Muscle of leg (tissue), 11 donors: ENCODE data around the gene BRIP1. TPM values are rescaled to one million over a fixed set of nuclear protein-coding genes. Genes with fewer than 3 reads are reported as not detected.

ENCODE experiments used
- DNase-seq: peaks from one replicate; pipeline ENCODE4 v3.0.0; 2013
- H3K27ac ChIP-seq: one replicate; pipeline ENCODE4 v1.5.1; 2013; ENCODE audit warnings: mild to moderate bottlenecking, low read length, control low read depth
- H3K27me3 ChIP-seq: one replicate; pipeline ENCODE4 v1.6.1; 2013; ENCODE audit warnings: low read length; ENCODE audit not compliant: control insufficient read depth, insufficient read depth
- H3K36me3 ChIP-seq: one replicate; pipeline ENCODE4 v1.6.1; 2013; ENCODE audit warnings: low read length; ENCODE audit not compliant: control insufficient read depth, insufficient read depth
- H3K4me1 ChIP-seq: one replicate; pipeline ENCODE4 v1.6.1; 2013; ENCODE audit warnings: low read length; ENCODE audit not compliant: control insufficient read depth, insufficient read depth
- H3K4me3 ChIP-seq: one replicate; pipeline ENCODE4 v1.5.1; 2013; ENCODE audit warnings: low read length, control low read depth
- H3K9me3 ChIP-seq: replicated peaks from 2 replicates; pipeline ENCODE4 v1.6.1; 2013; ENCODE audit warnings: low read depth, low read length; ENCODE audit not compliant: control insufficient read depth
- WGBS: methylation state at CpG from one replicate; pipeline ENCODE4 v1.1.5; 2013; ENCODE audit warnings: missing lambda C conversion rate; ENCODE audit not compliant: insufficient coverage; 5-methylcytosine and 5-hydroxymethylcytosine counted together
- polyA plus RNA-seq, 8 donors: library from polyadenylated mRNA; unstranded; fragments of 120-200 nt; gene quantifications; one replicate each; pipeline versions ENCODE4 v1.2.1 to v1.2.3, GENCODE V29; 2013; ENCODE audit warnings: inconsistent platforms in 1 of 8, low replicate concordance in 1 of 8; ENCODE audit not compliant: insufficient read length in 8 of 8, insufficient read depth in 1 of 8
- total RNA-seq: library from RNA; stranded (reverse); fragments of 120-200 nt; gene quantifications from one replicate; pipeline ENCODE4 v1.2.4, GENCODE V29; 2013

Gene BRIP1
- total and polyA plus RNA-seq, 9 donors = 3.0 to 7.3 (median 4.6) TPM

GRCh38 chr17:61715348-61715747 is 148.0 kb downstream of the BRIP1 start:
- no peak overlapping the region for H3K4me3 ChIP-seq
- H3K4me1 ChIP-seq = no peaks in the 10 kb centered on the region
- no CpG with 5 or more reads among the region's 1 CpG for WGBS
- no peak overlapping the region for H3K27ac ChIP-seq
- no peak for DNase-seq
- H3K27me3 ChIP-seq = no peaks in the 10 kb centered on the region
- peaks cover 12% of the 10 kb centered on the region for H3K9me3 ChIP-seq
- no peaks in the 10 kb centered on the region for H3K36me3 ChIP-seq

- no peaks in the 10 kb centered on the region for H3K36me3 ChIP-seq
- DNase-seq = no peak
- no CpG with 5 or more reads among the region's 2 CpGs for WGBS
- peaks cover 12% of the 10 kb centered on the region for H3K9me3 ChIP-seq
- no peak overlapping the region for H3K4me3 ChIP-seq
- H3K4me1 ChIP-seq = no peaks in the 10 kb centered on the region
- no peak overlapping the region for H3K27ac ChIP-seq
- H3K27me3 ChIP-seq = no peaks in the 10 kb centered on the region
Measured at GRCh38 chr17:61714300-61714699, 149.0 kb downstream of the BRIP1 start.

- no peak overlapping the region for H3K27ac ChIP-seq
- WGBS = no CpG with 5 or more reads among the region's 1 CpG
- no peaks in the 10 kb centered on the region for H3K36me3 ChIP-seq
- H3K27me3 ChIP-seq = no peaks in the 10 kb centered on the region
- no peak for DNase-seq
- H3K9me3 ChIP-seq = peaks cover 7% of the 10 kb centered on the region
- H3K4me1 ChIP-seq = no peaks in the 10 kb centered on the region
- no peak overlapping the region for H3K4me3 ChIP-seq
Measured at GRCh38 chr17:61713035-61713434, 150.3 kb downstream of the BRIP1 start.

- Histone ChIP-seq H3K27me3 (no peaks in the 10 kb centered on the region), H3K9me3 (no peaks in the 10 kb centered on the region), H3K4me3 (no peak overlapping the region), H3K27ac (no peak overlapping the region), H3K4me1 (no peaks in the 10 kb centered on the region), H3K36me3 (no peaks in the 10 kb centered on the region)
- WGBS = 80% methylated on average over 1 of the region's 4 CpGs
- no peak for DNase-seq
Measured at GRCh38 chr17:61710546-61710945, 152.8 kb downstream of the BRIP1 start.

- no CpG with 5 or more reads among the region's 1 CpG for WGBS
- H3K27me3 ChIP-seq = no peaks in the 10 kb centered on the region
- no peak overlapping the region for H3K27ac ChIP-seq
- H3K4me3 ChIP-seq = no peak overlapping the region
- no peaks in the 10 kb centered on the region for H3K9me3 ChIP-seq
- H3K4me1 ChIP-seq = no peaks in the 10 kb centered on the region
- no peaks in the 10 kb centered on the region for H3K36me3 ChIP-seq
- no peak for DNase-seq
Measured at GRCh38 chr17:61709567-61709966, 153.8 kb downstream of the BRIP1 start.

- no CpG with 5 or more reads among the region's 3 CpGs for WGBS
- Histone ChIP-seq H3K9me3 (no peaks in the 10 kb centered on the region), H3K36me3 (no peaks in the 10 kb centered on the region), H3K27ac (no peak overlapping the region), H3K27me3 (no peaks in the 10 kb centered on the region), H3K4me1 (no peaks in the 10 kb centered on the region), H3K4me3 (no peak overlapping the region)
- no peak for DNase-seq
Measured at GRCh38 chr17:61704935-61705449, 158.3 kb downstream of the BRIP1 start.

GRCh38 chr17:61702450-61702849 is 160.9 kb downstream of the BRIP1 start:
- Histone ChIP-seq H3K27me3 (no peaks in the 10 kb centered on the region), H3K36me3 (no peaks in the 10 kb centered on the region), H3K9me3 (peaks cover 5% of the 10 kb centered on the region), H3K4me3 (no peak overlapping the region), H3K27ac (no peak overlapping the region), H3K4me1 (no peaks in the 10 kb centered on the region)
- no peak for DNase-seq
- no CpG with 5 or more reads among the region's 3 CpGs for WGBS

- WGBS = 100% methylated on average over 1 of the region's 1 CpG
- Histone ChIP-seq H3K4me1 (no peaks in the 10 kb centered on the region), H3K4me3 (no peak overlapping the region), H3K27me3 (no peaks in the 10 kb centered on the region), H3K36me3 (no peaks in the 10 kb centered on the region), H3K27ac (no peak overlapping the region), H3K9me3 (peaks cover 5% of the 10 kb centered on the region)
- no peak for DNase-seq
Measured at GRCh38 chr17:61701978-61702377, 161.3 kb downstream of the BRIP1 start.

GRCh38 chr17:61701334-61701733 is 162.0 kb downstream of the BRIP1 start:
- Histone ChIP-seq H3K27ac (no peak overlapping the region), H3K9me3 (peaks cover 5% of the 10 kb centered on the region), H3K4me1 (no peaks in the 10 kb centered on the region), H3K4me3 (no peak overlapping the region), H3K36me3 (no peaks in the 10 kb centered on the region), H3K27me3 (no peaks in the 10 kb centered on the region)
- DNase-seq = no peak
- WGBS = no CpG with 5 or more reads among the region's 1 CpG

GRCh38 chr17:61700252-61700651 is 163.1 kb downstream of the BRIP1 start:
- no peak for DNase-seq
- H3K27me3 ChIP-seq = no peaks in the 10 kb centered on the region
- no peak overlapping the region for H3K4me3 ChIP-seq
- H3K9me3 ChIP-seq = peaks cover 5% of the 10 kb centered on the region
- no peaks in the 10 kb centered on the region for H3K4me1 ChIP-seq
- no peaks in the 10 kb centered on the region for H3K36me3 ChIP-seq
- WGBS = no CpG with 5 or more reads among the region's 5 CpGs
- H3K27ac ChIP-seq = no peak overlapping the region

- WGBS = no CpG with 5 or more reads among the region's 2 CpGs
- Histone ChIP-seq H3K27me3 (no peaks in the 10 kb centered on the region), H3K4me1 (no peaks in the 10 kb centered on the region), H3K9me3 (peaks cover 5% of the 10 kb centered on the region), H3K36me3 (no peaks in the 10 kb centered on the region), H3K4me3 (no peak overlapping the region), H3K27ac (no peak overlapping the region)
- DNase-seq = no peak
Measured at GRCh38 chr17:61699694-61700093, 163.6 kb downstream of the BRIP1 start.
